Activated gamma-delta T cell treated with anti-CD3 and anti-CD28 coated beads, Interleukin-2, amount 50 U/mL, for 16 hours (primary cell): ENCODE results near the gene ADAM19.

Source experiments
- DNase-seq: peaks from one replicate; pipeline ENCODE4 v3.0.0-alpha.2; 2020; ENCODE audit warnings: low read depth

The ADAM19 gene

DNA sequence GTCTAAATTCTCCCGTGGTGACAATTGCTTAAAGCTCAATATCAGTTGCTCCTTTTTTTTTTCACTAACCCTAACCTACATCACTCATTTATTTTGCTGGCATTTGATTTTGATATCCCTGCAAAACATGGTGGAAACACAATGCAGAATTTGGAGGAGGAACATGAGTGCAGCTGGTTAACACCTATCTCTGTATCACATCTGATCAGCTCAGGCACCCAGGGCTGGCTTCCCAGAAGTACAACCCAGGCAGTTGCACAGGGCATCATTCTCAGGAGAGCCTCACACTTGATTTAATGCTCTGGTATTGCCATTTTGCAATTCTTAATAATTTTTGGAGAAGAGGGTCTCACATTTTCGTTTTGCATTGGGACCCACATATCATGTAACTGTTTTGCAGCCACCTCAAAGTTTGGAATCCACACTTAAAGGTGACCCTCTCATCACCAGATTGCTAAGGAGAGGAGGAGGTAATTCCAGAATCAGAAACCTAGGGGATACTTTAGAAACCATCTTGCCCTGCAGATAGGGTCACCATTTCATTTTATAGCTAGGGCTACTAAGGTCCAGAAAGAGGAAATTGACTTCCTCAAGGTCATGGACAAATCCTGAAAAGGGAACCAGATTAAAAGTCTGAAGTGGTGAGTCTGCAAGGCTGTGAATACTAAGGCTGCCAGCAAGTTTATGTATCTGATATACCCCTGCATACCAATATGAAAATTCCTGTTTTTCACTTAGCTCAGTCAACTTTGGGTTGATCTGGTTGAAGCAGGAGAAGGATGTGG lies 19.3 kb upstream of the ADAM19 start:
- no peak for DNase-seq

DNA sequence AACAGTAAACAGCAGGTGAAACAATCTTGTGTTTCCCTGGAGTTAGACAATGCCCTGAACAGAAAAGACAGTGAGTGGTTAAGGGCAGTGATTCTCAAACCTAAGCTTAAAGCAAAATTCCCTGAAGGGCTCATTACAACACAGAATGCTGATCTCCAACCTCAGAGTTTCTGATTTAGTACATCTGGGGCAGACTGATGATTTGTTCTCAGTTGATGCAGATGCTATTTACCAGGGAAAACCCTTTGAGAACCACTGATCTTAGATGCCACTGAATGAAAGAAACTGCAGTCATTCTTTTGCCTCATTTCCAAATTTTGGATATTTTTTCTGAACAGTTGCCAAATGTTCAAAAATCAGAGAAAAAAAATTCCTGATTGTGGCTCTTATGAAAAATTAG lies 18.7 kb upstream of the ADAM19 start:
- DNase-seq, result no peak

DNA sequence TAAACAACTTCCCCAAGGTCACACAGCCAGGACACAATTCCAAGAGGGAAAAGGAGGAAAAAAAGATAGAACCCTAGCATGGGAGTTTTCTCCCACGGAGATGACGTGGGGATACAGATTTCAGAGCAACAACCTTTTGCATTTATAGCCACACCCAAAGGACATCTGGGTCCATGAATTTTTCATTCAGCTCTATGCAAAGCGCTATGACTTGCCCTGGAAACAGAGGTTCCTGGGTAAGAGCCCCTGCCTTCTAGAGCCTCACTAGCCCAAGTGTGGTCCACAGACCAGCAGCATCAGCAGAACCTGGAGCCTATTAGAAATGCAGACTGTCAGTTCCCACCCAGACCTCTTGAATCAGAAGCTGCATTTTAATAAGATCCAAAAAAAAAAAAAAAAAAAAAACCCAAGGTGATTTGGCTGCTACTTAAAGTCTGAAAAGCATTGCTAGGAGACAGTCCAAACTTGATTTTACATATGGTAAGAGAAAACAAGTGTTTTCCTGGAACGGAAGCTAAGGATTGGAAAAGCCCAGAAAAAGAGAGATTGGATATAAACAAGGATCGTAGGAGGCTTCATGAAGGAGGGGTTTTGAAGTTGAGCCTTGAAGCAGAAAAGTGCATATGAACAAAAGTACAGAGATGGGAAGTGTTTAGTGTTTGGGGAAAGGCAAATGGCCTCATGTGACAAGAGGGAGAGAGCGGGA lies 17.6 kb upstream of the ADAM19 start:
- DNase-seq, result no peak

DNA sequence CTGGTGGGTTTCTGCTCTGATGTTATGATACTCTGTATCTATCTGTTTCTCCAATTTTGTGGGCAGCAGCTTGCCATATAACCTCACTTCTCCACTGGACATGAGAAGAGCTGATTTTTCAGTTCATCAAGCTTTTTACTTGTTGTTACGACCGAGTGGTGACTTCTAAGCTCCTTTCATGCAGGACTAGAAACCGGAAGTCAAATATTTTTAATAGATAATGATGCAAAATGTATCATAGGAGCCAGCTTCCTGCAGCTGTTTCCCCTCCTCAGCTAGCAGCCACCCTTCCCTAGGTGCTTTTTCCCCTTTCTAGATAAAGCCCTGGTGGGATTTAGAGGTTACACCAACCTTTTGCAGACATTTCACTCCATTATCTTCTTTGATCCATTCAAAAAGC lies 17.0 kb upstream of the ADAM19 start:
- DNase-seq, result no peak

DNA sequence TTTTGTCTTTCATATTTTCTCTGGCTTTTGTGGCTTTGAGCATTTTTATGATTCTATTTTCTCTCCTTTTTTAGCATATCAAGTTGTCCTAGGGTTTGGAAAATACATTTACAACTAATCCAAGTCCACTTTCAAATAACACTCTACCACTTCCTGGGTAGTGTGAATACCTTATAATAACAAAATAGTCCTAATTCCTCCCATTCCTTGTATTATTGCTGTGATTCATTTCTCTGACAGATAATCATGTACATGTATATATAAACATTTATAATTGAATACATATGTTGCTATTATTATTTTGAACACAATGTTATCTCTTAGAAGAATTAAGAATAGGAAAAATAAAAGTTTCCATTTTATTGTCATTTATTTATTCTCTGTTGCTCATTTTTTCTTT lies 14.9 kb upstream of the ADAM19 start:
- DNase-seq, result no peak

DNA sequence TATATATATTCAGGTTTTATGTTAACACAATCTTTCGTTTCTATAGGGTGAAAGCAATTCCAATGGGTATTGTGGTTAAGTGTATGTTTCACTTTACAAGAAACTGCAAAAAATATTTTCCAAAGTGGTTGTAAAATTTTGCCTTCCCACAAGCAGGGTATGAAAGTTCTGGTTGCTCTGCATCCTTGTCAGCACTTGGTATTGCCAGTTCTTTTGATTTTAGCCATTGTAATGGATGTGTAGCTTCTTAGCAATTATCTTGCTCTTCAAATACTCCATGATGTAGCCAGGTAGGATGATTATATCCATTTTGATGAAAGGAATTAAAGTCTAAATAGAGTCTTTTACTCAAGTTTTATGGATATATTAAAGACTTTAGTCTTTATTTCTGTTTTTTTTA lies 9.1 kb upstream of the ADAM19 start:
- no peak for DNase-seq

DNA sequence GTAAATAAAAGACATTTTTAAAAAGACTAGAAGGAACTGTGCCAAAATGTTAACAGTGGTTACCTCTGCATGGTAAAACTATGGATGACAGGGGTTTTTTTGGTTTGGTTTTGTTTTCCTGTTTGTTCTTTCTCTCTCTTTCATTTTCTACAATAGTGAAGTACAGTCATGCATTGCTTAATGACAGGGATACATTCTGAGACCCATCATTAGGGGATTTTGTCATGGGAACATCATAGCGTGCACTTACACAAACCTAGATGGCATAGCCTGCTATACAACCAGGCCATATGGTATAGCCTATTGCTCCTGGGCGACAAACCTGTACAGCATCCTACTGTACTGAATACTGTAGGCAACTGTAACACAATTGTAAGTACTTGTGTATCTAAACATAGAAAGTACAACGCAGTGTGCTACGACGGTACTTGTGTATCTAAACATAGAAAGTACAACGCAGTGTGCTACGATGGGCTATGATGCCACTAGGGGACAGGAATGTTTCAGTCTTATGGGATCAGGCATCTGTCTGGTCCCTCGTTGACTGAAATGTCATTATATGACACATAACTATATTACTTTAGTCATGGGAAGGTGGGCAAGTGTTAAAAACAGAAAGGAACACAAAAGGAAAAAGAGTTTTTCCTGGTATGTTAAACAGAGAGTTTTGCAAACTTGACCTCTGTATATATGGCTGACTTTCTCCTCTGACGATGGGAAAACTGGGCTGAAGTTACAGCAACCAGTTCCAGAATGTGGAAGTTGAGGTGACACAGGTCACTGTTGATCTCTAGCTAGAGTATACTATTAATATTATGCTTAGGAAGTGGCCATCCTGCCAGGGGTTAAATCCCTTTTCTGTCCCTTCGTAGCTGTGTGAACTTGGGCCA lies 7.4 kb upstream of the ADAM19 start:
- no peak for DNase-seq

DNA sequence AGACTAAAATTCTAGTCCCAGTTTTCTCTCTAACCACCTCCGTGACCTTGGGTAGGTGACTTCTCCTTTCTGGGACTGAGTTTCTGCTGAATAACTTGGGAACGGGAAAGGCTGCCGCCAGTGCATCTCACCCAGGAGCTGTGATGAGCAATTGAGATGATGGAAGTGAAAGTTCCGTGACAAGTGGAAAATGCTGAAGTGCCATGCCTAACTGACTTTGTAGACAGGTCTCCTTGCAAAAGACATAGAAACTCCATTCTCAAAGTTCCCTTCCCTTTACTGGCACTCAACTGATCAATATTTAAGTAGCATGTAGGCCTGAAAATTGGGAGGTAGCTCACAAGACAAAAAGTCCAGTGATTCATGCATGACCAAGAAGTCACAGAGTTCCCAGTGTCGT lies 6.3 kb upstream of the ADAM19 start:
- no peak for DNase-seq

DNA sequence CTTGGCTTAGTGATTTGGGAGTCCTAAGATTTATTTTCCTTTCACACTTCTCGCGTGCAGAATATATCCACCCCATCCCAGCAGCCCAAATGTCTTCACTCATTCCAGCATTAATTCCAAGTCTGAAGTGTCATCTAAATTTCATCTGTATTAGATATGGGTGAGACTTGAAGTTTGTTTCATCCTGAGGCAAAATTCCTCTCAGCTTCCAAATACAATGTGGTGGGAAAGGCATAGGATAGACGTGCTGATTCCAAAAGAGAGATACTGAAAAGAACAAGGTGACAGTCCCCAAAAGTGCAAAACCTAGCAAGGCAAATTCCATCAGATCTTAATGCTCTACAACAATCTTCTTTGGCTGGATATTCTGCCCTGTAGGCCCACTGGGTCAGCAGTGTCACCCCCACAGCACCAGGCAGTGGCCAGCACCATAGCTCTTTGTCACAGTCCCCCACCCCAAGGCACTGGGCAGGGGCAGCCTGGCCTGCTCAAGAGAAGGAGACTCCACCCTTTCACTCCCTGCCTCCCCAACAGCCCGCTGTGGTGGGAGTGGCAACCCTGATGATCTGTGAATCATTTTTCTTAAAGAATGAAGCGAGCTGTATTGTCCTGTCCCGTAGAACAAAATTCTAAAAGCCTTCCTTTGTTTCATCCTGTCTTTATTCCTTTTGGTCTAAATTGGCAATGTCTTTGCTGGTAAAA lies 2.7 kb upstream of the ADAM19 start:
- no peak for DNase-seq

DNA sequence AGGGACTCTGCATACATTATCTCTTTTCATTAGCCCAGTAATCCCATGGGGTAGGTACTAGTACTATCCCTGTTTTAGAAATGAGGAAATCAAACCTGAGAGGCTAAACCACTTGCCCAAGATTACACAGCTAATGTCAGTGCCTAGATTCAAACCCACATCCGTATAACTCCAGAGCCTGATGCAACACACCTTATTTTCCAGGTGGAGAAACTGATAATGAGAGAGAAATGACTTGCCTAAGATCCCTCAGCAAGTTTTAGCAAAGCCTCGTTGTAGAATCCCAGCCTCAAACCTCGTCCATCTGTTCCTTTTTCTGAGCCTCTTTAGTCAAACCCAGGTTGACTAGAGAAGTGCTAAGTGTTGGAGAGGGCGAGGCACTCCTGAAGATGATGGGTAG lies 1.1 kb upstream of the ADAM19 start:
- DNase-seq, result no peak

DNA sequence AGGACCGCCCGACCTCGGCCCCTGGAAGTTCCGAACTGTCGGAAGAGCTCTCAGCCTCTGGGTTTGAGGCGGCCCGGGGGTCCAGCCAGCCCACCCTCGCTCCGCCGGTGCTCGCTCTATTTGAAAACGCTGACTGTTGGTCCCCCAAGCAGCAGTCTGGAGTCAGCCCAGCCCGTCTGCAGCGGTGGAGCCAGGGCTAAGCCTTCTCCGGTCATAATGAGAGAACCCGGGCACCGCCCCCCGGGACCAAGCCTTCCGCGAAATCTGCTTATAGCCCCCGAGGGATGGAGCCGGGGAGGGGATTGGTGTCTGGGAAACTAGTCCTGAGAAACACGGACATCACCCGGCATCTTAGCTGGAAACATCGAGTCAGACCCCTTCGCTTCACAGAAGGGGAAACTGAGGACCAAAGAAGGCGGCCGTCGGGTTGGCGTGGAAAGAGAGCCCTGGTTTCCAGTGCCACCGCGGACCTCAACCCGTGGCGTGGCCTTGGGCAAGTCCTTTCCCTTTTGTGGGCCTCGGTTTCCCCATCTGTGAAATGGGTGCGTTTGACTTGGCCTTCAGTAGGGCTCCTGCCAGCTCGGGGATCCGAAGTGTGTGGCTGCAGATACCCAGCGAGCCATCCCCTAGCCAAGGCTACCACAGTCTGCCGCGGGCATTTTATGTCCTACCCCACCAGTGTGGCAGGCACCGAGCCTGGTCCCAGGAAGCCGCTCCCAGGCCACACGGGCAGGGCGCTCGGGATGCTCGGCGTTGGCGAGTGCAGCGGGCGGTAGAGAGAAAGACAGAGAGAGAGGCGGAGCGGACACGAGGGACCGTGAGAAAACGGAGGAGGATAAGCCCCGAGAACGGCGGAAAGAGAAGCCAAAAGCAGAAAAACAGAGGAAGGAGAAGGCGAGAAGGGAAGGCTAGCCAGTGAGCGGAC lies 857 bp downstream of the ADAM19 start:
- no peak for DNase-seq

DNA sequence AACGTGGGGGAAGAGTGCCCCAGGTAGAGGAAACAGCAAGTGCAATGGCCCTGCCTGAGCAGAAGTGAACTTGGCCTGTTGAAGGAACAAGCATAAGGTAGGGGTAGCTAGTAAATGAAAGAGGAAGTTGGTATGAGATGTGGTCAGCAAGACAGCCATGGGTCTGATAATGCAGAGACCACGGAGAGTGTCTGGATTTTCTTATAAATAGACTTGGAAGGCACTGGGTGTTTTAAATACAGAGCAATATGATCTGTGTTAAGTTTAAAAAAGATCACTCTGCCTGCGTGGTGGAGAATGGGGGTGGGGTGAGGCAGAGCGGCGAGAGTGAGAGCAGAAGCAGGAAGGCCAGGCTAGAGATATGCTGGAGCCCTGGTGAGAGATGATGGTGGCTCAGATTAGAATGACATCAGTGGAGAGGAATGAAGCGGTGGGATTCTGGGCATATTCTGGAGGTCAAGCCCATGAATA lies 4.2 kb downstream of the ADAM19 start:
- no peak for DNase-seq

DNA sequence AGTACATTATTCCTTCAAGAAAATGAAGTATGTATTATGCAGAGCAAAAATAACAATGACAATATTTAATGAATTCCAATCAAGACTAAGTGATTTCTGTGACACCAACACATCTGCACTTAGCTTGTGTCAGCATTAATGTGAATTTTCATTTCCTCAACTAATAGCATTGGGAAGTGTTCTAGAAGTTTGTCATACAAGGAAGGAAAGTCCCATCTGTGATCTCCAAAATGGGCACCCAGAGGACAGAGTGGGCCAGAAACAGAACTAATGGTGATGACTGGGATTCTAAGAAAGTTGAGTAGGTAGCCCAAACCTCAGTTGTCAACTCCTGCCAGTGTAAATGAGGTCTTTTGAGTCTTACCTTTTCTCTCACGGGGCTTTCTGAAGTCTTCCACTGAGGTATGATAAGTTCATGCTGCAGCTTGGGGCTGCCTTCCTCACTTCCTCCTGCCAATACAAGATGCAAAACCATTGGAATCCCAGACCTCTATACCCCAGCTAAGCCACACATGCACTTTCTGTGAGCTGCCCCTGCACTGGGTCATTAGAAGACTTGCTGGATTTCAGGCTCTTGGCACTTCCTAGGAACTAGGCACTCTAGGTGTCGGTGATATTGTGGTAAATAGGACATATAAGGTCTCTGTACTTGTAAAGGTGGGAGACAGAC lies 4.9 kb downstream of the ADAM19 start:
- no peak for DNase-seq

DNA sequence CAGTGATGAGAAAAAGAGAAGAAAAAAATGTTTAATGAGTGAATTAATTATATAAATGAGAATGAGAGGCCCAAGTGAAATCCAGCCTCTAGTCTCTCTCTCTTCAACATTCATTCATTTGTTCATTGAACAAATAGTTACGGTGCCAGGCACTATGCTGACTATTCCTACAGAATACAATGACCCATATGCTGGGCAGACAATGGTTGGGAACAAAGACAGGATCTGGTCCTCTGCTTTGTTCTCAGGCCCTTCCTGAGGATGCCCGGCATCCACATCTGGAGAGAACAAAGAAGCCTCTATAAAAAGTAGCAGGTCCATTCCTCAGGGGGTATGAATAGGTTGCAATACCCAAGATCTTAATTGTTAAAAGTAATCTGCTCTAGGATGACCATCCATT lies 6.9 kb downstream of the ADAM19 start:
- DNase-seq, result no peak

DNA sequence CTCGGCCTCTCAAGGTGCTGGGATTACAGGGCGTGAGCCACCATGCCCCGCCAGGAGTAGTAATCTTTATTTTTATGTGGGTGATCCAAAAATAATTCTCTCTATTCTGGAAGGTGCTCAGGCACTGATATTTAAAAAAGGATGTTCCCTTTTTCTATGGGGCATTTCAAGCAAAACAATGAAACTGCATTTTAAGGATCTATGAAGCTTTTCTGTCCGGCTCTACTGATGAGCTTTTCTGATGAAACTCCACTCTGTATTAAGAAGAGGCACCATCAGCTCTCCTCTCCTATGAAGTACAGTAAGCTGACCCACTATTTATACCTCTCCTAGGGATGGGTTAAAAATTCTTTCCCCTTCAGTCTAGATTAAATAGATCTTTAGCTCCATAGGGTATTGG lies 7.4 kb downstream of the ADAM19 start:
- no peak for DNase-seq

DNA sequence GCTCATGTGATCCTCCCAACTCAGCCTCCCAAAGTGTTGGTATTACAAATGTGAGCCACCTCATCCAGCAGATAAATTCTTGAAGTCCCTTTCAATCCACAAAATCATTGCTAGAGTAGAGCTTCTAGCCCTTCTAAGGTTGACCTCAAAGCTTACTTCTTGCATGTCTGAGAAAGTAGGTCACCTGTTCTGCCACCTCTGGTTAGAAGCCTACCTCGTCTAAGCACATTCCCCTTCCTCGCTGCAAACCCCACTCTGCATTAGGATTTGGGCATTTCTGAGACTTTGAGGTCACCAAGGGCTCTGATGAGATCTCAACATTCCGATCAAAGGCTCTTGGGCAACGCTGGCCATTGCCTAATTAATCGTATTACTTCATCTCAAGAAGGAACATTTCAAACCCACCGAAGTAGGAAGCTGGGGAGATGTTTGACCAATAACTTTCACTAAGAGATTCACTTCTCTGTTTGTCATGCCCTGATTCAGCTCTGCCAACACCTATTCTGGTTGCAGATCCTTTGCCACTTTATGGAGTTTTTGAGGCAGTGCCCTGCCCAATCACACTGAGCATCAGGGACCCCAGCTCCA lies 8.6 kb downstream of the ADAM19 start:
- no peak for DNase-seq

DNA sequence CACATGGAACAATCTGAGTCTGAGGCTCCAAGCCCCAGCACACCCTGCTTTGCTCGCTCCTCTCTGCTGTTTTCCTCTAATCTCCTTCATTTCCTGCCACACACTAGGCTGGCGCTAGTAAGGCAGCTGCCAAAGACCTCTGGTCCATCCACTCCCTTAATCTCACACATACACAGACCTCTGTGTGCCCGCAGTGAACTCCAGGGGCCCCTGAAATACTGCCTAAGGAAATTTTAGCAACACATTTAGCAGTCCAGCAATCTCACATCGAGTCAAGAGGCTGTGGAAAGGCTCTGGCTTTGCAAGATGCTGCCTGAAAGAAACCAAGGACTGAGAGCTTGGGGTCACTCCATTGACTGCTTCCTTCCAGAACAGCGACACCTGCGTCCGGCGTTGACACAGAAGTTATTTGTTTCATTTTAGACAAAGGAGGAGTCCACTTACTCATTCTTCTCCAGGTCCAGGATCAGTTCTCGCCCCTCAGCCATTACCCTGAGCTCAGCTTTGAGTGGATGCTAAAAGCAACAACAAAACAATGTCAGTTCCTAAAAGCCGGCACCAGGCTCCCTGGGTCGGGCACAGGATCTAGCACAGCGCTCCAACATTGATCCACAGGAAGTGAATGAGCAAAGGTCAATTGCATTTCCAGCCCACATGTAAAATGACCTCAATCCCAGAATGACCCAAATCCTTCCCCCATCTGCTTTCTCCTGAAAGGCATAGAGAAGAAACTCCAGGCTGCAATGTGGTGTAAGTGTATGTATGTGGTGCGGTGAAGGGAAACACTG lies 11.5 kb downstream of the ADAM19 start:
- no peak for DNase-seq

DNA sequence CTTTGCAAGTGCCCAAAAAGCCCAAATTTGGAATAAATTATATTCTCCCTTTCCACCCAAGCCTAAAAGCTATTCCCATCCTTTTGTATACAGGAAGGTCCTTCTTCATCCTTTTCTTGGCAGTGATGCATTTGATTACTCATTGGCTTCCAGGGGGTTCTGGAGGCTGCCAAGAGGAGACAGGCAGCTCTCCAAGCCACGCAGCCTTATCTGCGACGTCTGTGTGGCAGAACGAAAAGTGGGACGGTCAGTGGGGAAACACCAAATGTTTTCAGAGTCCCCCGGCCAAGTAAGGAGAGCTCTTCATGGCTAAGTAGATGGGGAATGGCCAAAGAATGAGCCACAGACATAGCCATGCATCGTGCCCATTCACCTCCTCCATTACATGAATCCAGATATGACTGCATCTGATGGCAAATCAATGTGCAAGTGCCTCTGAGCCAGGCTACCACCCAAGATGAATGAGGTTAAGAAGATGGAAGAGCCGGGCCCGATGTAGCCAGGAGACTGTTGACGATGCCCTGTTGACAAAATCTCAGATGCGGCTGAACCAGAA lies 12.1 kb downstream of the ADAM19 start:
- DNase-seq, result no peak

DNA sequence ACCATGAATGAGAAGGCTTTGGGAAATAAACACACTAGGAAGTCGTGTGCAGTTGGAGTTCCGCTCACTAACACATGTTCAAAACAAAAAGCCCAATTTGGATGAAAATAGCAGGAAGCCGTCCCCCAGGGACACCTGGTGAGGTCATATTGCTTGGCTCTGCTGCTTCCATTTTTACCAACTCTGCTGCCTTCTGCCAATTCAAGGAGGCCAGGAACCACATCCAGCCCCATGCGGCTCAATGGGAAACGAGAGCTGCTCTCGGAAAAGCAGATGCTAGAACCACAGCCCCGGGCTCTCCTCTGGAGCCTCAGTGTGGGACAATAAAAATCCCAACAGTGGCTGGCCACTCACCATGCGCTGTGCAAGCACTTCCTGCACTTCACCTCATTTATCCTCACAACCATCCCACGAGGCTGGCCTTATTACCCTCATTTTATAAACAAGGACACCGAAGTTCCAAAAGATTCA lies 13.4 kb downstream of the ADAM19 start:
- no peak for DNase-seq
